ENCODE measurements around the gene ZNG1A.
"Not testable (repeated sequence)": the region's sequence is repeated elsewhere in the genome, so short reads cannot be mapped to it uniquely, and the experiment has no call there.

ZNG1A gene

GRCh38 chr9:178970-179383, at the start of gene ZNG1A:
ZNG1A (minus strand) TSS chr9:179056; CDS start chr9:178969, 87 bp downstream.
- peak; percentile 84 for DNase-seq (ENCODE audit: low spot score)

GRCh38 chr9:227860-228259, 49.0 kb upstream of the ZNG1A start:
- DNase-seq (ENCODE audit: low spot score) = no peak

- DNase-seq (ENCODE audit: low spot score) = no peak
These were observed 46.0 kb upstream of the ZNG1A start for GRCh38 chr9:224582-225520.

- no peak for DNase-seq (ENCODE audit: low spot score)
These were observed 45.2 kb upstream of the ZNG1A start for GRCh38 chr9:224026-224425.

GRCh38 chr9:223152-223551, 44.3 kb upstream of the ZNG1A start:
- DNase-seq (ENCODE audit: low spot score) = no peak

GRCh38 chr9:221989-222776, 43.3 kb upstream of the ZNG1A start:
- no peak for DNase-seq (ENCODE audit: low spot score)

- DNase-seq (ENCODE audit: low spot score) = no peak
These were observed 41.0 kb upstream of the ZNG1A start for GRCh38 chr9:219670-220365.

- not testable (repeated sequence) for DNase-seq (ENCODE audit: low spot score)
These were observed 40.2 kb upstream of the ZNG1A start for GRCh38 chr9:219036-219435.

- no peak for DNase-seq (ENCODE audit: low spot score)
These were observed 39.1 kb upstream of the ZNG1A start for GRCh38 chr9:217950-218349.

GRCh38 chr9:216866-217265, 38.0 kb upstream of the ZNG1A start:
- no peak for DNase-seq (ENCODE audit: low spot score)

- no peak for DNase-seq (ENCODE audit: low spot score)
These were observed 36.8 kb upstream of the ZNG1A start for GRCh38 chr9:215631-216155.

- DNase-seq (ENCODE audit: low spot score) = peak; percentile 46
These were observed 36.0 kb upstream of the ZNG1A start, which contains the start of gene DOCK8 for GRCh38 chr9:214648-215493. DOCK8 (plus strand) TSS chr9:214865; CDS start chr9:214977, 112 bp downstream.

- no peak for DNase-seq (ENCODE audit: low spot score)
These were observed 35.4 kb upstream of the ZNG1A start for GRCh38 chr9:214351-214647.

GRCh38 chr9:213901-214300, 35.0 kb upstream of the ZNG1A start:
- not testable (repeated sequence) for DNase-seq (ENCODE audit: low spot score)

- DNase-seq (ENCODE audit: low spot score) = no peak
These were observed 33.4 kb upstream of the ZNG1A start for GRCh38 chr9:212297-212696.

GRCh38 chr9:211557-211956, 32.7 kb upstream of the ZNG1A start:
- DNase-seq (ENCODE audit: low spot score) = no peak

GRCh38 chr9:211036-211435, 32.2 kb upstream of the ZNG1A start:
- DNase-seq (ENCODE audit: low spot score) = no peak

GRCh38 chr9:209143-209758, 30.4 kb upstream of the ZNG1A start:
- no peak for DNase-seq (ENCODE audit: low spot score)

- no peak for DNase-seq (ENCODE audit: low spot score)
These were observed 27.6 kb upstream of the ZNG1A start for GRCh38 chr9:206481-206880.

- not testable (repeated sequence) for DNase-seq (ENCODE audit: low spot score)
These were observed 20.7 kb upstream of the ZNG1A start for GRCh38 chr9:199601-200000.

All from hematopoietic multipotent progenitor cell treated with erythropoietin and hydrocortisone succinate and interleukin-3 and kit ligand, for 15 days (in vitro differentiated cells).